ENCODE measurements around the gene JADE2.

- TF ChIP-seq POLR2A (IDR thresholded peaks at IDR 0.05) (no peak), CTCF (IDR thresholded peaks at IDR 0.05) (no peak)
Measured at GRCh38 chr5:134503088-134503936, 22.2 kb upstream of the JADE2 start.
